Cardiac muscle cell (in vitro differentiated cells and primary cell): ENCODE measurements around the gene FGF23. TPM values are rescaled to one million over a fixed set of nuclear protein-coding genes. Genes with fewer than 3 reads are reported as not detected.

ENCODE experiments used
- DNase-seq, 2 donors: peaks; one replicate each; pipeline versions ENCODE4 v3.0.0 to v3.0.0-alpha.2; 2010 to 2017; ENCODE audit warnings: low read depth in 1 of 2, low spot score in 1 of 2
- H3K27ac ChIP-seq: fragments of 200-600 bp; sonication (generic); 2 replicates; pipeline ENCODE4 v1.5.1; 2016
- H3K27me3 ChIP-seq: fragments of 200-600 bp; sonication (generic); 2 replicates; pipeline ENCODE4 v1.6.0; 2016; ENCODE audit warnings: control low read depth
- H3K36me3 ChIP-seq: fragments of 200-600 bp; sonication (generic); 2 replicates; pipeline ENCODE4 v1.5.1; 2016; ENCODE audit warnings: control low read depth
- H3K4me1 ChIP-seq: fragments of 200-600 bp; sonication (generic); 2 replicates; pipeline ENCODE4 v1.8.1; 2017; ENCODE audit warnings: low read depth, mild to moderate bottlenecking, mixed run types
- H3K4me3 ChIP-seq: fragments of 200-600 bp; sonication (generic); 2 replicates; pipeline ENCODE4 v1.5.1; 2016; ENCODE audit warnings: mild to moderate bottlenecking
- H3K9me3 ChIP-seq: fragments of 200-600 bp; sonication (generic); 2 replicates; pipeline ENCODE4 v1.5.1; 2017; ENCODE audit warnings: low read depth, mild to moderate bottlenecking, control low read depth
- polyA plus RNA-seq: library from polyadenylated mRNA; unstranded; fragments of >200 nt; fragmentation: Nextera tagmentation; extraction: Ambion mirVana; gene quantifications from 2 replicates; pipeline ENCODE4 v1.2.1, GENCODE V29; 2016
- total RNA-seq: library from RNA; depleted of rRNA; stranded (reverse); fragments of >200 nt; gene quantifications from 2 replicates; pipeline ENCODE4 v1.2.3, GENCODE V29; 2016
- TF ChIP-seq, protein P1 (sequence below): IDR thresholded peaks from 2 replicates; pipeline ENCODE4 v1.5.1; 2012; ENCODE audit warnings: low read depth, mild to moderate bottlenecking, low read length

FGF23 gene
- total and polyA plus RNA-seq, 2 experiments from 2014 or later: 0.86 to 1.1 TPM

GRCh38 chr12:4320853-4321701 lies 58.4 kb downstream of the FGF23 start, which contains the start of gene TIGAR:
Gene TIGAR, plus strand, starts transcription at chr12:4321213. Its CDS starts 59 bp downstream, at chr12:4321272.
- H3K27me3 ChIP-seq: no peaks in the 10 kb centered on the region
- peak within 1 kb of the TSS; percentile 97 for H3K27ac ChIP-seq
- H3K4me1 ChIP-seq: peaks cover 5% of the 10 kb centered on the region
- H3K4me3 ChIP-seq: peak within 1 kb of the TSS; percentile 64
- TF ChIP-seq, protein P1, sequence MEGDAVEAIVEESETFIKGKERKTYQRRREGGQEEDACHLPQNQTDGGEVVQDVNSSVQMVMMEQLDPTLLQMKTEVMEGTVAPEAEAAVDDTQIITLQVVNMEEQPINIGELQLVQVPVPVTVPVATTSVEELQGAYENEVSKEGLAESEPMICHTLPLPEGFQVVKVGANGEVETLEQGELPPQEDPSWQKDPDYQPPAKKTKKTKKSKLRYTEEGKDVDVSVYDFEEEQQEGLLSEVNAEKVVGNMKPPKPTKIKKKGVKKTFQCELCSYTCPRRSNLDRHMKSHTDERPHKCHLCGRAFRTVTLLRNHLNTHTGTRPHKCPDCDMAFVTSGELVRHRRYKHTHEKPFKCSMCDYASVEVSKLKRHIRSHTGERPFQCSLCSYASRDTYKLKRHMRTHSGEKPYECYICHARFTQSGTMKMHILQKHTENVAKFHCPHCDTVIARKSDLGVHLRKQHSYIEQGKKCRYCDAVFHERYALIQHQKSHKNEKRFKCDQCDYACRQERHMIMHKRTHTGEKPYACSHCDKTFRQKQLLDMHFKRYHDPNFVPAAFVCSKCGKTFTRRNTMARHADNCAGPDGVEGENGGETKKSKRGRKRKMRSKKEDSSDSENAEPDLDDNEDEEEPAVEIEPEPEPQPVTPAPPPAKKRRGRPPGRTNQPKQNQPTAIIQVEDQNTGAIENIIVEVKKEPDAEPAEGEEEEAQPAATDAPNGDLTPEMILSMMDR: no peak
- H3K9me3 ChIP-seq: no peaks in the 10 kb centered on the region
- H3K36me3 ChIP-seq: no peaks in the 10 kb centered on the region
- peak; percentile 97 to 98 for DNase-seq

DNA sequence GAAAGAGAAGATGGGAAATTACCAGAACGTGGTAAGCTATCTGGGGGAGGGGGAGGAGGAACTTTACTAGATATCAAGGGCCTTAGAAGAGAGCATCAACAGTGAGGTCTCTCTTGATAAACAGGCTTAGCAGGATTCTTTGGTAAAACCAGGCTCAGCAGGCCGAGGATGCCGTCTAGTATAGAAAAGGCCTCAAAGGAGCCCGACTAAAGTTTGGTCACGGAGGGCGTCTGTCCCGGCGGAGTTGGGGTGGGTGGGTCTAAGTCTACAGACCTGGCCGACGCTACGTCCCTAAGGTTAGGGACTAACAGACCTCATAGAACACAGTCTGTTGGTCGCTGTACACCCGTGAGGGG lies 59.0 kb downstream of the FGF23 start:
- no peak for DNase-seq
- Histone ChIP-seq H3K4me3 (peak overlapping the region; percentile 41), H3K27me3 (no peaks in the 10 kb centered on the region), H3K27ac (peak overlapping the region; percentile 97), H3K9me3 (no peaks in the 10 kb centered on the region), H3K4me1 (peaks cover 5% of the 10 kb centered on the region), H3K36me3 (no peaks in the 10 kb centered on the region)
- TF ChIP-seq, protein P1: no peak

Other genes starting within 250 kb of the FGF23 start
- gene CCND2, start 106.0 kb downstream of the FGF23 start, total RNA-seq: 89.9 and 110 TPM in 2 replicates
- gene CCND2, start 106.0 kb downstream of the FGF23 start, polyA plus RNA-seq: 91.5 and 94.4 TPM in 2 replicates
- 2.7 and 3.2 TPM in 2 replicates for gene TIGAR, start 58.5 kb downstream of the FGF23 start, total RNA-seq
- gene TIGAR, start 58.5 kb downstream of the FGF23 start, polyA plus RNA-seq: 8.5 and 16.4 TPM in 2 replicates
- gene FGF6, start 66.1 kb upstream of the FGF23 start, total RNA-seq: not detected in 2 replicates
- gene FGF6, start 66.1 kb upstream of the FGF23 start, polyA plus RNA-seq: not detected in 2 replicates
- 7.5 and 17.1 TPM in 2 replicates for gene RAD51AP1, start 159.2 kb upstream of the FGF23 start, total RNA-seq
- gene RAD51AP1, start 159.2 kb upstream of the FGF23 start, polyA plus RNA-seq: 9.9 and 27.0 TPM in 2 replicates
- 65.1 and 108 TPM in 2 replicates for gene DYRK4, start 182.5 kb upstream of the FGF23 start, total RNA-seq
- 86.9 and 90.4 TPM in 2 replicates for gene DYRK4, start 182.5 kb upstream of the FGF23 start, polyA plus RNA-seq